GM10266 (cell line): ENCODE results near the gene RGS12.

Experiments used
- DNase-seq: peaks from one replicate; pipeline ENCODE4 v3.0.0; 2012; ENCODE audit errors: extremely low spot score
- CTCF ChIP-seq: IDR thresholded peaks from 2 replicates; pipeline ENCODE4 v1.5.1; 2012; ENCODE audit warnings: mild to moderate bottlenecking, low read depth; ENCODE audit not compliant: control insufficient read depth, insufficient read depth; ENCODE audit errors: missing control alignments

The RGS12 gene

GRCh38 chr4:3255611-3256186, 37.1 kb upstream of the RGS12 start:
- no peak for TF ChIP-seq CTCF
- DNase-seq = no peak

DNA sequence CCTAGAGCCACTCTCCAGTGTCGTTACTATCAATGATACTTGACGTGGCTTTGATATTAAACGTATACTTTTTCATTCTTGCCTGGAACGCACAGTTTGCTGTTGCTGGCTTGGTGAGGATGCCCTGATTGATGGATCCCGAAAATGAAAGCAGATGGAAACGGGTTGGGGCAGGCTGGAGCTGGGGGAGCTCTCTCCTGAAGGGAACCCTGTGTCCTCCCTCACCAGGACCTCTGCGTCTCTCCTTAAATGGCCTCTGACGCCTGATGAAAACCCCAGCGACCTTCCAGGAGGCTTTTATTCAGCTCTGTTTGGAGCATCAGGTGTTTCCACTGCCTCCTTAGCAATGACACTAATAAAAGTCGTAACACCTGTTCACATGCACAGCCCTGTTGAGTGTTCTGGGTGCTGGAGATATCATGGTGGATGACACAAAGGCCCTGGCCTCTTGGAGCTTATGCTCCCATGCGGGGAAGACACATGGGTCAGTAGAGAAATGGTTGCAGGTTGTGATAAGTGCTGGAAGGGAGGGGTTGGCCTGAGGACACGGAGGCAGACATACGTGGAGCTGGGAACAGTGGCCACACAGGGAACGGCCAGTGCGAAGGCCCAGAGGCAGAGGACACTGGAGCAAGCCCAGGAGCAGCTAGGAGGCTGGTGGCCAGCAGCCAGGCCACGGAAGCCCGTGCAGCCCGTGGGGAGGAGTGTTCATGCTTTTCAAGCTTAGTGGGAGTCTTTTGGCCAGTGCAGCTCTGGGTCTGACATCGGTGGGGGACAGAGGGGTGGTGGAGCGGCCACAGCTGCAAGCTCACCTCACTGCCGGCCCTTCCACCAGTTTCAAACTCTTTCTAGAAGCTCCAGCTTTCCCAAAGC, 36.4 kb upstream of the RGS12 start:
- TF ChIP-seq CTCF = no peak
- DNase-seq = no peak

DNA sequence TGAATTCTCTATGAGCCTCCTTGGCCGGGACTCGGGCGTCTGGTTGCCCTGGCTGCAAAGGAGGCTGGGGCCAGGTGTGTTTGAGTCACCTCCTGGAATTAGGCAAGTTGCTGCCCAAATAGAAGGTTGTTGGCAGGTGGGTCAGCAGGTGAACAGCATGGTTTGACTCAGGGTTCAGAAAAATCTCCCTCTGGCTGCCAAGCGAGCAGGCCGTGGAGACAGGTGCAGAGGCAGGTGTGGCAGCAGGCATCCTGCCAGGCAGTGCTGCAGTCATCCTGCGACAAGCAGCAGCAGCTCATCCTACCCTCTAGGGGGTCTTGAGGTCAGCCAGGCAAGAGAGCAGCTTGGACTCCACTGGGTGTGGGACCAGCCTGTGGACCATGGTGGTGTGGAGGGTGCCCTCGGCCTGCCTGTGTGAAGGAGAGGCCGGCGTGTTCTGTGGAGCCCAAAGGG, 35.7 kb upstream of the RGS12 start:
- no peak for DNase-seq
- TF ChIP-seq CTCF = no peak

DNA sequence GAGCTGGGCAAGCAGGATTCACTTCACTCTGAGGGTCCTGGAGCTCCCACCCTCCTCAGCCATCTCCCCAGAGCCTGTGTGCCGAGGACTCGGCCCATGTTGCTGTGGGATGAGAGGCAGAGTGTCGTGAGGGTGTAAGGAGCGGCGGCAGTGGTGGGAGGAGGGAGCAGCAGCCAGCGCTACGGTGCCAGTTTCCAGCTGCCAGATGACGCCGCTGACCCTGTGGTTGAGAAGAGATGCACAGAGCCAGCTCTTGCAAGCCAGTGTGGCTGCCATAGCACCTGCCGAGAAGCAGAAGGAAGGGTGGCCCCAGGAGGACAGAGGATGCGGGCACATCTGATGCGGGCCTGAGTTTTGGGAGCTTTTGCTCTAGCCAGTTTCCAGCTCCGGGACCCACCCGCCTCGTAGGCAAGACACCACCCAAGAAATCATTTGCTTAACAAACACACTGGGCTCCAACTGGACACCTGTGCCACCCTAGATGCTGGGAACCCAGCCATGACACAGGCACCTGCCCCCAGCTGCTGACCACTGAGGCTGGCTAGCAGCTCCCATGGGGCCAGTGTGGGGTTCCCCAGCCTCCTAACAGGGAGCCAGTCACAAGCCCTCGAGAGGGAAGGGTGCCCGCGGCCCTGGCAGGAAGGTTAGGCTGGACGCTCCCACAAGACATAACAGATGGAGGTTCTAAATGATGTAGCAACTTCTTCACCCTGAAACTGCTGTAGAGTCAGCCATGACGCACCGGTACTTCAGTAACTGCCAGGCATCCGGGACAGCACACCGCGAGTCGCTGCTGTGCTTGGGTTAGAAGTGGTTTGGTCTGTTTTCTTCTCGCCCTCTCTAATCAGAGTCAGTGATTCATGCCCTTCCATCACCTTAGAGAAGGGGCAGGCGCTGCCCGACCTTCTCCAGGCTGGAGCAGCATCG, 35.0 kb upstream of the RGS12 start:
- DNase-seq = no peak
- TF ChIP-seq CTCF = no peak

DNA sequence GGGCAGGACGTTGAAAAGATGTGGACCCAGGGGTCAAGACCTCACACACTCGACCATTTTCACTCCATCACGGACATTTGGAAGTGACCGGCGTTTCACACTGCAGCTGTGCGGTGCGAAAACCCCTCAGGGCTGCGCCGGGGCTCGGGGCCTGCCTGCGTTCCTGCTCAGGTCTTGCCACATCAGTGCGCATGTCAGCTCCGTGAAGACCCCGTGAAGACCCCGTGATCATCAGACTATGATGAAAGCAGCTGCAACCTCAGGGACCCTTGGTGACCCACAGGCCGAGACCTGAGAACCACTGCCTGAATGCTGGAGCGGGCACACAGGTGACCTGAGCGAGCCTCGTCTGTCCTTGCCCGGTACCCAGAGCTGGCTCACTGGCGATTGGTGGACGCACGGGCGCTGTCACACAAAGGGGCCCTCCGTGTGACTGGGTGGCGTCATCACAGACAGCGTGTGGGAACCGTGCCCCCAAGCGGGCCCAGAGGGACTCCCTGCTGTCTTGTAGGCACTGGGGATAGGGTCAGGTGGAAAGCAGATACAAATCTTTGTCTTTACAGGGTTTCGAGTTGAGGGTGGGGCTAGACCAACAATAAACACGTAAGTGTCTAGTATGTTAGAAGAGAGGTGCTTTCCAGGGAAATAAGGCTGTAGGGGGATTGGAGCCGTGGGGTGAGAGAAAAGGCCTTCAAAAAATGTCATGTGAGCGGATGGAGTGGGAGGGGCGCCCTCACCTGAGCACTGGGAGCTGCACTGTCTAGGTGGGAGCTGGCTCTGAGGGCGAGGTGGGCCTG, 31.2 kb upstream of the RGS12 start:
- no peak for DNase-seq
- TF ChIP-seq CTCF = no peak

- no peak for TF ChIP-seq CTCF
- DNase-seq = no peak
Measured at GRCh38 chr4:3262208-3263052, 30.4 kb upstream of the RGS12 start.
